Measurements from ENCODE around the gene PTPN3.

The PTPN3 gene

DNA sequence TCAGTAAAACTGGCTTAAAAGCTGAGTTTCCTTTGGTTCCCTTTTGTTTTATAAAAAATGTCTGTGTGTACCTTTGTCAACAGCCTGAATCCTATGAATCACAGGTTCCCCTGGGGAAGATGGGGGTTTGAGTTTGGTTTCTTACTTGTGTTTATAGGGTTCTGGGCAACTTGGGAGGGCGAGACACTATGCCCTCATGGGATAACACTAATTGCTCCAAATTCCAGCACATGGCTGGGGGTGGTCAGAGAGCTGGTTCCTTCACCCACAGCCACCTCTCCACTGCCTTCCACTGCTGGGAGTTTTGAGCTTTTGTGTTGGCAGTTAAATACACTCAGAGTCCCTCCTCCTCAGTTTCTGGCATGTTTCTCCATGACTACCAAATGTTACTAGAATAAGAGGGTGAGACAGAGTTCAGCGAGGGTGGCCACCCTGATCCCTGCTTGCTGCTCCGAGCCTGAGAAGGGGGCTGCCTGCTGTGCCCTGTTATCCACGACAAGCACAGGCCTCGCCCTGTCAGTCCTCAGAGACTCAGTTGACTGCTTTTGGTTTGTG, 94.3 kb downstream of the PTPN3 start:
- Histone ChIP-seq H3K36me3 (ENCODE audit: insufficient read depth, low read length) (no peaks in the 10 kb centered on the region), H3K4me1 (ENCODE audit: insufficient read depth, low read length) (peaks cover 4% of the 10 kb centered on the region; the same call in 1 of the 2 replicates), H3K27ac (ENCODE audit: low read depth, low read length) (no peak overlapping the region), H3K4me3 (ENCODE audit: low read length) (no peak overlapping the region), H3K27me3 (ENCODE audit: insufficient read depth, low read length) (no peaks in the 10 kb centered on the region), H3K9me3 (ENCODE audit: insufficient read depth, low read depth, low read length) (no peaks in the 10 kb centered on the region), H3K9ac (ENCODE audit: low read depth, low read length) (no peak overlapping the region)
- 86% methylated on average over 4 of the region's 5 CpGs for WGBS

DNA sequence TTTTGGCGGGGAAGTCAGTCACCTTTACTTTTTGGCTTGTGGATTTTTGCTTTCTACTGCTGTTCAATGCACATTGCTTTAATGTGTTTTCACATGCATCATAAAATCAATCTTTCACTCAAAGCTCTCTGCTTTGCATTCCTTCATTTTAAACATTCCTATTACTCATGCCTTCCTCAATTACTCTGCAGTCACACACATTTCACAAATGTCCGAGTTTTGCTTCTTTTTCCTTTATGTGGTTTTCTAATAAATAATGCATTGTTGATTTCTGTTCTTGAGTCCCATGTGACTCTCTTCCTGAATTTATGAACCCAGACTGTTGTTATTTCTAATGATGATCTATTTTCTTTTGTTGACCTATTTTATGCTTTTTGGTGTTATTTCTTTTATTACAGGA, 95.0 kb downstream of the PTPN3 start:
- 94% methylated on average over 2 of the region's 2 CpGs for WGBS
- no peak overlapping the region for H3K4me3 ChIP-seq (ENCODE audit: low read length)
- H3K36me3 ChIP-seq (ENCODE audit: insufficient read depth, low read length), result no peaks in the 10 kb centered on the region
- no peak overlapping the region for H3K27ac ChIP-seq (ENCODE audit: low read depth, low read length)
- no peaks in the 10 kb centered on the region for H3K9me3 ChIP-seq (ENCODE audit: insufficient read depth, low read depth, low read length)
- 0 out of 2 replicates have a peak, but pooled peaks cover 3% of the 10 kb centered on the region for H3K4me1 ChIP-seq (ENCODE audit: insufficient read depth, low read length)
- H3K9ac ChIP-seq (ENCODE audit: low read depth, low read length), result no peak overlapping the region
- no peaks in the 10 kb centered on the region for H3K27me3 ChIP-seq (ENCODE audit: insufficient read depth, low read length)

DNA sequence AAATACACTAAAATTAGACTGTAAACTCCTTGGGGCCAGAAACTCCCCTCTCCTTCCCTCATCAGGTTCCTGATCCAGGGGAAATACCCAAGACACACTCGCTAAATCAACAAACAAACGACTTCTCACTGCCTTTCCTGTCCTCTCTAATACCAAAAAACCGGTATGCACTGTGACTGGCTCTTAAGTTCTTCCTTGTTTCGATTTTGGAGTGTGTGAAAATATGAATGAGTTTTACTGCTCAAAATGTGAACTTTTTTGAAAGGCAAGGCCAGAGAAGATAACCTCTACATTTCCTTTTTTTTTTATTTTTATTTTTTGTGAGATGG, 96.2 kb downstream of the PTPN3 start:
- WGBS, result 86% methylated on average over 4 of the region's 4 CpGs

DNA sequence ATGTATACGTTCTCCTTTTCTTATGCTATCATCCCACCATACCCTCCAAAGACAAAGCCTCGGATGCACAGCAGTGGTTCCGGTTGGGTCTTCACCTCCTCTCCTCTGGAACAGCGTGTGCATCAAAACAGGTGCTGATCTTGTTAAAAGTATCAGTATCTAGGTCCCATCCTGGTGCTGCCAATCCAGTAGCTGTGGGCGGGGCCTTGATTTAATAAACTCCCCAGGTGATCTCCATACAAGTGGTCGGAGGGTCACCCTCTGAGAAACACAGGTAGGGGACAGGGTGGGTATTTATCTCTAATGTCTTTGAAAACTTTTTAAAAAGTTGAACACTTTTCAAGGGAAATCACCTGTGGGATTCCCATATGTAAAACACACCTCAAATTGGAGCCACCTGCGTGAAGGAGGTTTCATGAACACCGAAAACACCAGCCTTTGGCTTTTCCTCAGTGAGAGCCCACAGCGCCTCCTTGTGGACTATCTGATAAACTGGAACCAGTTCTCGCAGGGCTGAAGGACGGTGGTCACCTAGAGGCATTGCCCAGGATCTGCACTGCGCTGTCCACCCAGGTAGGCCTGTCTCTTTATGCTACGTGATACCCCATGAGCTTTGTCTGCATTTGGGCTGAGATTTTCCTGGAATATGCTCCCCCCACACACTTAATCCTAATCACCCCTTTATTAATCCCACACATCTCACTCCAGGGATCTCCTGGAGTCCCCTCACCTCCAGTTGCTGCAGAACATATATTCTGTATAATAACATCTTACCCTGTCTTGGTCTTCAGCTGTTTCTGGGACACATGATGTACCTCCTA, 96.7 kb downstream of the PTPN3 start:
- Histone ChIP-seq H3K9ac (ENCODE audit: low read depth, low read length) (no peak overlapping the region), H3K4me1 (ENCODE audit: insufficient read depth, low read length) (no peaks in the 10 kb centered on the region), H3K27ac (ENCODE audit: low read depth, low read length) (no peak overlapping the region), H3K27me3 (ENCODE audit: insufficient read depth, low read length) (no peaks in the 10 kb centered on the region), H3K36me3 (ENCODE audit: insufficient read depth, low read length) (no peaks in the 10 kb centered on the region), H3K4me3 (ENCODE audit: low read length) (no peak overlapping the region), H3K9me3 (ENCODE audit: insufficient read depth, low read depth, low read length) (no peaks in the 10 kb centered on the region)
- 57% methylated on average over 13 of the region's 13 CpGs for WGBS

More for the DNA sequence above, 96.2 kb downstream of the PTPN3 start:
- no peaks in the 10 kb centered on the region for H3K4me1 ChIP-seq (ENCODE audit: insufficient read depth, low read length)
- no peak overlapping the region for H3K9ac ChIP-seq (ENCODE audit: low read depth, low read length)
- H3K27ac ChIP-seq (ENCODE audit: low read depth, low read length), result no peak overlapping the region
- H3K9me3 ChIP-seq (ENCODE audit: insufficient read depth, low read depth, low read length), result no peaks in the 10 kb centered on the region
- H3K4me3 ChIP-seq (ENCODE audit: low read length), result no peak overlapping the region
- no peaks in the 10 kb centered on the region for H3K27me3 ChIP-seq (ENCODE audit: insufficient read depth, low read length)
- H3K36me3 ChIP-seq (ENCODE audit: insufficient read depth, low read length), result no peaks in the 10 kb centered on the region

DNA sequence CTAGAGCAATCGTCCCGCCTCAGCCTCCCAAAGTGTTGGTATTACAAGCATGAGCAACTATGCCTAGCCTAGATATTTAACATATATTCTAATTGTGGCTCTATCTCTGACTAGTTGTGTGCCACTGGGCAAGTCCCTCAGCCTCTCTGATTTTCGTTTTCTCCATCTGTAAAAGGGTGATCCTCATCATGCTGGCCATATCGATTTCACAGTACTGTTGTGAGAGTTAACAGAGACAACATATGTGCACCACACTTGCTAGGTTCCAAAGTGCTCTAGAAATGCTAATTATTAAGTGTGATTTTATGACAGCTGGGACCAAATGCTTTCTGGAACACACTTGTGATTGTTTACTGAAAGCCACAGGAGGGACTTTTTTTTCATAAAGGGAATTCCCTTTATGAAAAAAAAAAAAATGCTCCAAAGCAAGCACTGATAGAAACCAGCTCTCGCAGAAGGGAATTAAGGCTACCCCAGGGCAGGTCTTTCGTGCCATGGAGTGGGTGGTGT, 98.8 kb downstream of the PTPN3 start:
- Histone ChIP-seq H3K4me3 (ENCODE audit: low read length) (no peak overlapping the region), H3K9me3 (ENCODE audit: insufficient read depth, low read depth, low read length) (no peaks in the 10 kb centered on the region)

DNA sequence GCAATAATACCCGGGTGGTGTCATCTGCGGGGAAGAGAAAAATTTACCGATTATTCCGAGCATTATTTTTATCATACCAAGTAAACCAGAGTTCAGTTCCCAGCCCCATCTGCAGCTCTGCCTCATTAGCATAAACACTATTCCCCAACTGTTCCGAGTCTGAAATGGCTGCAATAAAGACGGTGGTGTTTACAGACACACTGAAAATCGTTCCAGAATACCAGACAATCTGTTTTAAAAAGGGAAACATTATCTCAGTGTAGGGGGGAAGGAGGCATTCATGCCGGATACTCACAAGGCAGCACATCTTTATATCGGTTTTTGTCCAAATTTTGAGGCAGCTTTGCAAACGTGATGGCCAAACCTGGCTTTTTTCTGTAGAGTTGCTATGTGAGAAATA, 106.9 kb downstream of the PTPN3 start:
- Histone ChIP-seq H3K27me3 (ENCODE audit: insufficient read depth, low read length) (no peaks in the 10 kb centered on the region), H3K27ac (ENCODE audit: low read depth, low read length) (no peak overlapping the region), H3K9me3 (ENCODE audit: insufficient read depth, low read depth, low read length) (no peaks in the 10 kb centered on the region), H3K4me1 (ENCODE audit: insufficient read depth, low read length) (no peaks in the 10 kb centered on the region), H3K9ac (ENCODE audit: low read depth, low read length) (no peak overlapping the region), H3K36me3 (ENCODE audit: insufficient read depth, low read length) (no peaks in the 10 kb centered on the region), H3K4me3 (ENCODE audit: low read length) (no peak overlapping the region)
- 85% methylated on average over 10 of the region's 10 CpGs for WGBS

More for the DNA sequence above, 98.8 kb downstream of the PTPN3 start:
- H3K36me3 ChIP-seq (ENCODE audit: insufficient read depth, low read length), result no peaks in the 10 kb centered on the region
- H3K27ac ChIP-seq (ENCODE audit: low read depth, low read length), result no peak overlapping the region
- H3K4me1 ChIP-seq (ENCODE audit: insufficient read depth, low read length), result no peaks in the 10 kb centered on the region
- no peaks in the 10 kb centered on the region for H3K27me3 ChIP-seq (ENCODE audit: insufficient read depth, low read length)
- 94% methylated on average over 6 of the region's 6 CpGs for WGBS
- H3K9ac ChIP-seq (ENCODE audit: low read depth, low read length), result no peak overlapping the region

DNA sequence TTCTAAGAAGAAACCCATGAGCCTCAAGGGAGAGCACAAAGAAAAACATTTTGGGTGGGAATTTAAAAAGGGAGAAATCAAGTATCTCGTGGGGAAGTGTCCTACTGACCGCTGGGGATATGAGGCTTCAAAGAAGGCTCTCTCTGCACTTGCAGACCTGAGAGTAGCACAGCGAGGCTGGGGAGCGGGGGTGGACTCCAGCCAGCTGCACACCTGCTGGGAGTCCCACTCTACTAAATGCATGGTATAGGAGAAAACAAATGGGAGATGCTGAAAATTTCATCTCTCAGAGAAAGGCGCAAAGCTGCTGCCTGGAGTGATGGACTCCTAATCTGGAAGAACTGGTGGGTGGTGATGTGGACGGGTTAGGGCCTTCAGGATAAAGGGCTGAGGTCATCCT, 110.3 kb downstream of the PTPN3 start:
- no peaks in the 10 kb centered on the region for H3K9me3 ChIP-seq (ENCODE audit: insufficient read depth, low read depth, low read length)
- H3K36me3 ChIP-seq (ENCODE audit: insufficient read depth, low read length), result no peaks in the 10 kb centered on the region
- no peak overlapping the region for H3K4me3 ChIP-seq (ENCODE audit: low read length)
- no peak overlapping the region for H3K9ac ChIP-seq (ENCODE audit: low read depth, low read length)
- 89% methylated on average over 6 of the region's 6 CpGs for WGBS
- no peaks in the 10 kb centered on the region for H3K27me3 ChIP-seq (ENCODE audit: insufficient read depth, low read length)
- no peak overlapping the region for H3K27ac ChIP-seq (ENCODE audit: low read depth, low read length)
- H3K4me1 ChIP-seq (ENCODE audit: insufficient read depth, low read length), result no peaks in the 10 kb centered on the region

DNA sequence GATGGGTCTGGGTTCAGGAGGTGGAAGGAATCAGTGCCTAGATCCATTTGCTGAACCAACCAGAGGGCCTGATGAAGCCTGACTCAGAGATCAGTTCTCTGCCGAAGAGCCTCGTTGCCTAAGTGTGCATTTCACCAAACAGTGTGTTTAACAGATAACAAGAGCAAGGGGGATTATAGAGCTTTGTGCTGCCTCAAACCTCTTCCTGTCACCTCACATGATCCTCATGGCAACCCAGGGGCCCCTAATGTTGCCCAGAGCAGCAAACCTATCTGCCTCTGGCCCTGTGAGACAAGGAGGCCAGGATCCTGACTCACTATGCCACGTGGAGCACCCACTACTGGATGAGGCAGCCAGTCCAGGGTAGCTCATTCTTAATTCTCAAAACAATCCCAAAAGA, 110.9 kb downstream of the PTPN3 start:
- WGBS, result 87% methylated on average over 3 of the region's 3 CpGs
- no peak overlapping the region for H3K4me3 ChIP-seq (ENCODE audit: low read length)
- no peaks in the 10 kb centered on the region for H3K27me3 ChIP-seq (ENCODE audit: insufficient read depth, low read length)
- no peaks in the 10 kb centered on the region for H3K4me1 ChIP-seq (ENCODE audit: insufficient read depth, low read length)
- H3K9ac ChIP-seq (ENCODE audit: low read depth, low read length), result no peak overlapping the region
- H3K36me3 ChIP-seq (ENCODE audit: insufficient read depth, low read length), result no peaks in the 10 kb centered on the region
- no peak overlapping the region for H3K27ac ChIP-seq (ENCODE audit: low read depth, low read length)
- no peaks in the 10 kb centered on the region for H3K9me3 ChIP-seq (ENCODE audit: insufficient read depth, low read depth, low read length)

DNA sequence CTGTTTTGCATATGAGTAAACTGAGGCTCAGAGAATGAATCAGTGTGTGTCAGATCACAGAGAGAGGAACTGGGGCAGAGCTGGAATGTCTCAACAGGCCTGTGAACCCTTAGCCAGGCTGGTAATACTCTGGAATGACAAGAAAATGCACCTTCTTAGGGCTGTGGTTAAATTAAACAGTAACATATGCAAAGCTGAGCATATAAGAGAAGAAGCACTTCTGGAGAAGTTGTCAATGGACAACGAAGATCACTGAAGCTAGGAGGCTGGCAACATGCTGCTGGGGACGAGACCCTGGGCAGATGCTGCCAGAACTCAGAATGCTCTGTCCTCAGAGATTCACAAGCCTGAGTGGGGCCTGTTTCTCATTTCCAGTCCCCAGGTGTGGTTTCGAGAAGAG, 112.6 kb downstream of the PTPN3 start:
- H3K36me3 ChIP-seq (ENCODE audit: insufficient read depth, low read length), result no peaks in the 10 kb centered on the region
- no peaks in the 10 kb centered on the region for H3K27me3 ChIP-seq (ENCODE audit: insufficient read depth, low read length)
- 90% methylated on average over 3 of the region's 3 CpGs for WGBS
- no peak overlapping the region for H3K9ac ChIP-seq (ENCODE audit: low read depth, low read length)
- H3K4me3 ChIP-seq (ENCODE audit: low read length), result no peak overlapping the region
- H3K9me3 ChIP-seq (ENCODE audit: insufficient read depth, low read depth, low read length), result no peaks in the 10 kb centered on the region
- H3K4me1 ChIP-seq (ENCODE audit: insufficient read depth, low read length), result no peaks in the 10 kb centered on the region
- H3K27ac ChIP-seq (ENCODE audit: low read depth, low read length), result no peak overlapping the region

DNA sequence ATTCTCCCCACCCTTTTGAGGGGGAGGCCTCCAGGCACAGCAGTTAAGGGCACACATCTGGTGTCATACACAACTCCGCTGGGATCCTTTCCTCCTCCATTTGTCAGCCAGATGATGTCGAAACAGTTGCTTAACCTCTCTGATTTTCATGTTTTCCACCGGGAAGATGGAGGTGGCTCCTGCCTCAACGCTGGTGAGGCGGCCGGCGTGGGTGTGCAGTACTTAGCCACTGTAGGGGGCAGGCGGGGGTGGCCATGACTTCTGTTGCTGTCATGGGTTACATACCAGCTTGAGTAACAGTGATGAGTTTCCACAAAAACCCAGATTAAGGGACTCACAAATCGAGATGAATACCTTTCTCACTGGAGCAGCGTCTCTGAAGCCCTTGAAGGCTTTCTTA, 114.2 kb downstream of the PTPN3 start:
- Histone ChIP-seq H3K36me3 (ENCODE audit: insufficient read depth, low read length) (no peaks in the 10 kb centered on the region), H3K4me1 (ENCODE audit: insufficient read depth, low read length) (no peaks in the 10 kb centered on the region), H3K9ac (ENCODE audit: low read depth, low read length) (no peak overlapping the region), H3K27me3 (ENCODE audit: insufficient read depth, low read length) (no peaks in the 10 kb centered on the region), H3K9me3 (ENCODE audit: insufficient read depth, low read depth, low read length) (no peaks in the 10 kb centered on the region), H3K4me3 (ENCODE audit: low read length) (no peak overlapping the region), H3K27ac (ENCODE audit: low read depth, low read length) (no peak overlapping the region)
- WGBS, result 94% methylated on average over 10 of the region's 10 CpGs

DNA sequence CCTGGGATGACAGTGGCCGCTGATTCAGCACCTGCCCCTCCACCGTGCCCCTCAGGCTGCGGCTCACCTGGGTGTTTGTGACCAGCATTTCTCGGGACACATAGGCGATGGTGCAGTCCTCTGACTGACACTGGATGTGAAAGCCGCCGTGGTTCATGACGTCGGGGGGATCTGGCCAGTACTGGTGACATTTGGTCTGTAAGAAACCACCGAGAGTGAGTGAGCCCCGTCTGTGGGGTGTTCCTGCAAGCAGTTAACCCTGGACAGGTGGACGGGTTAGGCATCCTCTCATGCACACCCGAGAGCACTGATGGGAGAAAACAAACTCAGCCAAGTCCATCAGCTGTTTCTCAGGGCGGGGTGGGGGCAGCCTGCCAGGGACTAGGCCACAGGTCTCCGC, 114.8 kb downstream of the PTPN3 start:
- H3K27me3 ChIP-seq (ENCODE audit: insufficient read depth, low read length), result no peaks in the 10 kb centered on the region
- H3K27ac ChIP-seq (ENCODE audit: low read depth, low read length), result no peak overlapping the region
- H3K4me1 ChIP-seq (ENCODE audit: insufficient read depth, low read length), result no peaks in the 10 kb centered on the region
- no peak overlapping the region for H3K4me3 ChIP-seq (ENCODE audit: low read length)
- no peak overlapping the region for H3K9ac ChIP-seq (ENCODE audit: low read depth, low read length)
- 94% methylated on average over 15 of the region's 15 CpGs for WGBS
- no peaks in the 10 kb centered on the region for H3K36me3 ChIP-seq (ENCODE audit: insufficient read depth, low read length)
- H3K9me3 ChIP-seq (ENCODE audit: insufficient read depth, low read depth, low read length), result no peaks in the 10 kb centered on the region

Measured in HUES64 (cell line).